ELR (cell line): Measurements from ENCODE around the gene MAPK12.
"Not testable (repeated sequence)": the region's sequence is repeated elsewhere in the genome, so short reads cannot be mapped to it uniquely, and the experiment has no call there.

Experiments
- DNase-seq: peaks from one replicate; pipeline ENCODE4 v3.0.0-alpha.2; 2015; ENCODE audit warnings: low read depth

The MAPK12 gene

GRCh38 chr22:50216055-50216683 is 45.3 kb downstream of the MAPK12 start:
- DNase-seq: no peak

GRCh38 chr22:50215297-50216054 is 46.0 kb downstream of the MAPK12 start:
- DNase-seq: no peak

- DNase-seq: no peak
Measured at GRCh38 chr22:50213263-50213662, 48.2 kb downstream of the MAPK12 start.

- DNase-seq: no peak
Measured at GRCh38 chr22:50211147-50211546, 50.3 kb downstream of the MAPK12 start.

- DNase-seq: no peak
Measured at GRCh38 chr22:50210378-50211139, 50.9 kb downstream of the MAPK12 start.

GRCh38 chr22:50209893-50210292 is 51.6 kb downstream of the MAPK12 start:
- peak; percentile 72 for DNase-seq

- no peak for DNase-seq
Measured at GRCh38 chr22:50208939-50209892, 52.3 kb downstream of the MAPK12 start.

- no peak for DNase-seq
Measured at GRCh38 chr22:50208430-50208938, 53.0 kb downstream of the MAPK12 start.

GRCh38 chr22:50207383-50208140 is 53.9 kb downstream of the MAPK12 start:
- DNase-seq: no peak

GRCh38 chr22:50206599-50206998 is 54.9 kb downstream of the MAPK12 start:
- DNase-seq: peak; percentile 49

- DNase-seq: no peak
Measured at GRCh38 chr22:50205781-50206569, 55.5 kb downstream of the MAPK12 start.

GRCh38 chr22:50204998-50205397 is 56.5 kb downstream of the MAPK12 start:
- not testable (repeated sequence) for DNase-seq

- DNase-seq: no peak
Measured at GRCh38 chr22:50204571-50204970, 56.9 kb downstream of the MAPK12 start.

- DNase-seq: no peak
Measured at GRCh38 chr22:50203288-50203687, 58.2 kb downstream of the MAPK12 start.
